ENCODE measurements around the gene PATL1.

PATL1 gene

GRCh38 chr11:59614277-59615119 is 54.3 kb downstream of the PATL1 start:
- DNase-seq (ENCODE audit: low spot score), result no peak

DNA sequence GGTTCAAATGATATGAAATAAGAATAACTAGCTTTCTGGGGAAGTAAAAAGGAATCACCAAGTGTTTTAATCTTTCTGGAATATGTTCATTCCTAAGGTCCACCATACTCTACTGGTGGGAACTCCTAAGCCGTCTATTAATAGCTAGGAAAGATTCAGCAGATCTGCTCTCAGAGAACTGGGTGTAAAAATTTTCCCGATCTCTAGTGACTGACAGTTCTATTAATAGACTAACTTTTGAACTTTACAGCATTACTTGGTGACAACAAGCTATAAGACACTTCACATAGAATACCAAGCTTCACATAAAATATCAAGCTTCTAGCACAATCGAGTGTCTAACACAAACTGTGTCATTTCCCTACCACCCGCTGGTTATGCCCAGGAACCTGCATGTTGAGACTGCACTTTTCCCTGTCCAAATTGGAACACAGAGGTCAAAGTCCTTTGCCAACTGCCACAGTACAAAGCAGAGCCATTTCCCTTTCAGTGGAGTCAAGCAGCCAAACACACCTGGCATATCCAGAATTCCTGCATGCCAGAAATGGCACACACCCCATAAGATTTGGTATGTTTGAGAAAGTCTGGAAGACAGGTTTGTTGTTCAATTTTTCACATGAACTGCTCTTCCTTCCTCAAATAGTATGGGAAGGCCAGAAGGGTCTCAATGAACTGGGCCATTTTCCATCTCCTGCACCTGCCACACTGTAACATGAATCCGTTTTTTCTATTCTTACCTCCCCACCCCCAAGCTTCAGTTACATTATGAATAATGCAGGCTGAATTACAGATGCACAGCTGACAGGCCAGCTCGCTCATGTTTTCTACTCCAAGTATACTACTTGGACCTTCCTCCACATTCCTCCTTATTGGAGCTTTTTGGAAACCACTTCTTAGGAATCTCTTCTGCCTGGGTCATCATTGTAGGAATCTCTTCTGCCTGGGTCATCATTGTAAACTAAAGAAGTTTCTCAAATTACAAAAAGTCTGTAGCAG is 57.0 kb downstream of the PATL1 start:
- peak; percentile 70 for DNase-seq (ENCODE audit: low spot score)

- no peak for DNase-seq (ENCODE audit: low spot score)
Measured at GRCh38 chr11:59610289-59610688, 58.5 kb downstream of the PATL1 start.

GRCh38 chr11:59607703-59608454 is 61.0 kb downstream of the PATL1 start:
- DNase-seq (ENCODE audit: low spot score), result no peak

DNA sequence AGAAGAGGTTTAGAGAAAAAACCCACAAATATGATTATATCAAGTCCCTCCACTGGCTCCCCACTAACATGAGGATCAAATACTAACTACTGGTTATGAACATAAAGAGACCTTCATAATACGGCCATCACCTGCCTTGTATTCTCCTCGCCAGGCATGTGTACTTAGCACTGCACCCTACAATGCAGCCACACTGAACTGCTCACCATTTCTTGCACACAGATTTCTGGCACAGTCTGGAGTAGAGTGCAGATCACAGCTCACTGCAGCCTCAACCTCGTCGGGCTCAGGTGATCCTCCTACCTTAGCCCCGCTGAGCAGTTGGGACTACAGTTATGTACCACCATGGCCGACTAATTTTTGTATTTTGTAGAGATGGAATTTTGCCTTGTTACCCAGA is 66.4 kb downstream of the PATL1 start:
- DNase-seq (ENCODE audit: low spot score), result no peak

DNA sequence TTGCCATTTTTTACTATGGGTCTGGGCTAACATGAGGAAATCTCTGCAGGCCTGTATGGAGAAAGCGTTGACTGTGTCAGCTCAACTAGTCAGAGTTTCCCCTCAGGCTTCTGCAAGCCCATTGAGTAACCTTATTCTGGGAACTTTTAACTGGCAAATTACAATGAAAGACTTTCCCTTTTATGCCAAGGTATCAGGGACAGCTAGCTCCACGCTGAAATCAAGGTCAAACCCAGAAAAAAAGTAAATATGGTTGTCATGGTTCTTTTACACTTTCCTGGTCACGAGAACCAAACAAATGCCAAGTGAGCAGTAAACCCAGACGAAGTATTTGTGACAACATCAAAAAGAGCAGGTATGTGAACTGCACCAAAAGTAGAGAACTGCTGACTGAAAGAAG is 67.0 kb downstream of the PATL1 start:
- no peak for DNase-seq (ENCODE audit: low spot score)

DNA sequence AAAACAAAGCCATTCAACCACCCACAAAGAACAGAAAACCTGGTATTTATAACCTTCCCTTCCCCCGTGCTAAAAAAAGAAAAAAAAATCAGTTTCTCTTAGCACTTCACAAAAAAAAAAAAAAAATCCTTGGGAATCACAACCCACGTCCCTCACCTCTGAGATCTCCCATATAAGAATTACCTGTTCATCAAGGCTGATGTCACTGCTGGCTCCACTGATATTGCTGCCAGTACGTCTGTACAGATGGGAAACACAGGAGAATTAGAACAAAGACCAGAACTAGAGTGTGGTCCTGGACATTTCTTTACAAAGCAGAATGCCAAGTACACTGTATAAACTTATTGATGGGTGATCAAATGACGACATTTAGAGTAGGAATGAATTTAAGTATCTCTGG is 68.2 kb downstream of the PATL1 start:
- DNase-seq (ENCODE audit: low spot score), result no peak

- no peak for DNase-seq (ENCODE audit: low spot score)
Measured at GRCh38 chr11:59600234-59600633, 68.6 kb downstream of the PATL1 start.

DNA sequence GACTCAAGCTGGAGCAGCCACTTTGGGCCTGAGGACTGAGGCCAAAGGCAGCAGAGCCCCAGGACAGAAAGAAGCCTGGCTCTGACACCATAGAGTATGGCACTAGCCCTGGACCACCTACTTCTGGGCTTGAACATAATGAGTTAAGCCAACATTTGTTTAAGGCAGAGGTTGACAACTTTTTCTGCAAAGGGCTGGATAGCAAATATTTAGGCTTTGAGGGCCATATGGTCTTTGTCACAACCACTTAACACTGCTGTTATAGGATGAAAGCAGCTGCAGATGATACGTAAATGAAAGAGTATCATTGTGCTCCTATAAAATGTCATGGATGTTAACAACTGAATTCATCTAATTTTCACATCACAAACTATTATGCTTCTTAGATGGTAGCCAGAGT is 69.9 kb downstream of the PATL1 start:
- no peak for DNase-seq (ENCODE audit: low spot score)

All from HuH-7 (cell line).